SK-N-SH (cell line): ENCODE data around the gene PSTPIP1. TPM values are rescaled to one million over a fixed set of nuclear protein-coding genes. Genes with fewer than 3 reads are reported as not detected.

Experiments
- CTCF ChIA-PET: fragments of 300-600, 350-600 bp; formaldehyde crosslinking; extraction: SDS; loops from one replicate; lab custom pipeline; 2021; lab: Yijun Ruan, JAX
- POLR2A ChIA-PET: fragments of 350-600 bp; sonication (Branson Sonifier 250); formaldehyde crosslinking; extraction: SDS; loops from one replicate; lab custom pipeline; 2020; ENCODE audit warnings: antibody characterized with exemption, inconsistent platforms; lab: Yijun Ruan, JAX
- DNase-seq: peaks from one replicate; pipeline ENCODE4 v3.0.0; 2012
- H2AFZ ChIP-seq: fragments of 200-600 bp; sonication (generic); 2 replicates; pipeline ENCODE4 v1.8.1; 2016; ENCODE audit warnings: antibody characterized with exemption, mild to moderate bottlenecking, low read depth
- H3F3A ChIP-seq: fragments of 200-600 bp; sonication (generic); replicated peaks from 2 replicates; pipeline ENCODE3; 2016; ENCODE audit warnings: antibody characterized with exemption, mild to moderate bottlenecking; ENCODE audit not compliant: insufficient read depth
- H3K27ac ChIP-seq, 2 experiments: fragments of 200-500 bp in 1 of 2; fragments of 200-600 bp in 1 of 2; sonication (Bioruptor generic) in 1 of 2; sonication (generic), shearing (Covaris generic) in 1 of 2; 2 replicates each; pipeline versions ENCODE4 v1.5.1 to v1.6.1; 2014 to 2016; ENCODE audit warnings: low read depth in 2 of 2, inconsistent platforms in 1 of 2, low read length in 1 of 2, mild to moderate bottlenecking in 1 of 2, mixed read lengths in 1 of 2
- H3K27me3 ChIP-seq: fragments of 200-600 bp; sonication (generic), shearing (Covaris generic); 2 replicates; pipeline ENCODE4 v1.6.1; 2016; ENCODE audit warnings: mixed run types; ENCODE audit not compliant: insufficient read depth
- H3K36me3 ChIP-seq, 2 experiments: fragments of 200-500 bp in 1 of 2; fragments of 200-600 bp in 1 of 2; sonication (Bioruptor generic) in 1 of 2; sonication (generic) in 1 of 2; replicated peaks in 1 of 2; 2 replicates each; pipeline versions ENCODE3 to v1.5.1; 2014 to 2016; ENCODE audit warnings: low read length in 1 of 2, mild to moderate bottlenecking in 1 of 2; ENCODE audit not compliant: insufficient read depth in 2 of 2, control insufficient read depth in 1 of 2
- H3K4me1 ChIP-seq, 2 experiments: fragments of 200-500 bp in 1 of 2; fragments of 200-600 bp in 1 of 2; sonication (Bioruptor generic) in 1 of 2; sonication (generic), shearing (Covaris generic) in 1 of 2; 2 replicates each; pipeline versions ENCODE4 v1.5.1 to v1.6.1; 2014 to 2016; ENCODE audit warnings: low read depth in 1 of 2, low read length in 1 of 2, mixed run types in 1 of 2; ENCODE audit not compliant: insufficient read depth in 2 of 2, control insufficient read depth in 1 of 2
- H3K4me2 ChIP-seq: fragments of 200-600 bp; sonication (generic), shearing (Covaris generic); 2 replicates; pipeline ENCODE4 v1.6.1; 2017; ENCODE audit warnings: mixed run types
- H3K4me3 ChIP-seq, 2 experiments: fragments of 200-500 bp in 1 of 2; fragments of 200-600 bp in 1 of 2; sonication (Bioruptor generic) in 1 of 2; sonication (generic), shearing (Covaris generic) in 1 of 2; 2 replicates each; pipeline versions ENCODE4 v1.5.1 to v1.8.1; 2014 to 2016; ENCODE audit warnings: low read depth in 2 of 2, inconsistent platforms in 1 of 2, low read length in 1 of 2, mild to moderate bottlenecking in 1 of 2, mixed read lengths in 1 of 2, moderate library complexity in 1 of 2
- H3K79me2 ChIP-seq: fragments of 200-600 bp; sonication (generic); 2 replicates; pipeline ENCODE4 v1.8.1; 2017; ENCODE audit warnings: mild to moderate bottlenecking; ENCODE audit not compliant: insufficient read depth
- H3K9ac ChIP-seq: fragments of 200-600 bp; sonication (generic); 2 replicates; pipeline ENCODE4 v1.6.1; 2017; ENCODE audit warnings: mixed run types
- H3K9me2 ChIP-seq: fragments of 200-600 bp; sonication (generic); 2 replicates; pipeline ENCODE4 v1.6.1; 2017; ENCODE audit warnings: mixed run types
- H3K9me3 ChIP-seq: fragments of 200-600 bp; sonication (generic); 2 replicates; pipeline ENCODE4 v1.6.1; 2017; ENCODE audit warnings: mixed run types, mild to moderate bottlenecking, moderate library complexity
- H4K20me1 ChIP-seq: fragments of 200-600 bp; sonication (generic); 2 replicates; pipeline ENCODE4 v1.6.1; 2017; ENCODE audit warnings: mild to moderate bottlenecking, mixed run types; ENCODE audit not compliant: insufficient read depth
- CHD2 ChIP-seq: fragments of 150-350 bp; IDR thresholded peaks from 2 replicates; pipeline ENCODE4 v1.6.1; 2018; ENCODE audit warnings: low read length; ENCODE audit not compliant: partially characterized antibody
- ELF1 ChIP-seq: IDR thresholded peaks from 2 replicates; pipeline ENCODE4 v1.4.0; 2012
- FOSL2 ChIP-seq: IDR thresholded peaks from 2 replicates; pipeline ENCODE4 v1.4.0; 2012; ENCODE audit warnings: low read depth, mild to moderate bottlenecking, moderate library complexity, borderline replicate concordance
- FOXJ3 ChIP-seq: sonication (generic); formaldehyde crosslinking; IDR thresholded peaks from 2 replicates; pipeline ENCODE4 v1.5.1; 2020; ENCODE audit warnings: mild to moderate bottlenecking, missing genetic modification reagents
- FOXM1 ChIP-seq: IDR thresholded peaks from 2 replicates; pipeline ENCODE4 v1.4.0; 2012; ENCODE audit warnings: low read depth, mild to moderate bottlenecking
- GABPA ChIP-seq: IDR thresholded peaks from 2 replicates; pipeline ENCODE4 v1.4.0; 2012; ENCODE audit warnings: low read depth, mild to moderate bottlenecking
- JUND ChIP-seq: IDR thresholded peaks from 2 replicates; pipeline ENCODE4 v1.4.0; 2012
- MEF2A ChIP-seq: IDR thresholded peaks from 2 replicates; pipeline ENCODE4 v1.4.0; 2012; ENCODE audit warnings: low read depth, borderline replicate concordance
- MXI1 ChIP-seq: IDR thresholded peaks from 2 replicates; pipeline ENCODE4 v1.6.1; 2012; ENCODE audit warnings: mild to moderate bottlenecking, low read depth, low read length, improper control_type of control experiment
- NFIC ChIP-seq: IDR thresholded peaks from 2 replicates; pipeline ENCODE4 v1.4.0; 2012; ENCODE audit warnings: borderline replicate concordance
- POLR2AphosphoS5 ChIP-seq: IDR thresholded peaks from 2 replicates; pipeline ENCODE4 v1.6.1; 2012; ENCODE audit warnings: low read depth, low read length
- RAD21 ChIP-seq: IDR thresholded peaks from 2 replicates; pipeline ENCODE4 v1.6.1; 2012; ENCODE audit warnings: mild to moderate bottlenecking, low read length
- RCOR1 ChIP-seq: fragments of 150-350 bp; IDR thresholded peaks from 2 replicates; pipeline ENCODE4 v1.6.1; 2017; ENCODE audit warnings: antibody characterized with exemption, low read length
- RXRA ChIP-seq: IDR thresholded peaks from 2 replicates; pipeline ENCODE4 v1.4.0; 2012; ENCODE audit warnings: low read depth, mild to moderate bottlenecking, borderline replicate concordance
- SIN3A ChIP-seq: IDR thresholded peaks from 2 replicates; pipeline ENCODE4 v1.6.1; 2012; ENCODE audit warnings: low read depth, mild to moderate bottlenecking, low read length, moderate library complexity, borderline replicate concordance
- SMC3 ChIP-seq: IDR thresholded peaks from 2 replicates; pipeline ENCODE4 v1.6.1; 2012; ENCODE audit warnings: low read depth, low read length, improper control_type of control experiment
- TEAD4 ChIP-seq: IDR thresholded peaks from 2 replicates; pipeline ENCODE4 v1.4.0; 2012; ENCODE audit warnings: mild to moderate bottlenecking, borderline replicate concordance; ENCODE audit not compliant: insufficient read depth
- ZBTB33 ChIP-seq: IDR thresholded peaks from 2 replicates; pipeline ENCODE4 v1.4.0; 2012; ENCODE audit warnings: low read depth, borderline replicate concordance
- WGBS: methylation state at CpG from one replicate; pipeline ENCODE4 v1.1.6; 2017; ENCODE audit warnings: low lambda C conversion rate; 5-methylcytosine and 5-hydroxymethylcytosine counted together
- polyA plus RNA-seq, 3 experiments: library from polyadenylated mRNA; depleted of rRNA; stranded (reverse); fragments of >200 nt; gene quantifications; 2 replicates each; pipeline ENCODE4 v1.2.3, GENCODE V29; 2012
- TF ChIP-seq, protein P1 (sequence below): fragments of 200-600 bp; sonication (generic); IDR thresholded peaks from 2 replicates; pipeline ENCODE4 v1.6.1; 2017; ENCODE audit warnings: antibody characterized with exemption, mild to moderate bottlenecking, moderate library complexity

Gene PSTPIP1
- polyA plus RNA-seq, 1 of the 3 experiments (the other 2 are of a cell fraction), result 0.69 TPM

DNA sequence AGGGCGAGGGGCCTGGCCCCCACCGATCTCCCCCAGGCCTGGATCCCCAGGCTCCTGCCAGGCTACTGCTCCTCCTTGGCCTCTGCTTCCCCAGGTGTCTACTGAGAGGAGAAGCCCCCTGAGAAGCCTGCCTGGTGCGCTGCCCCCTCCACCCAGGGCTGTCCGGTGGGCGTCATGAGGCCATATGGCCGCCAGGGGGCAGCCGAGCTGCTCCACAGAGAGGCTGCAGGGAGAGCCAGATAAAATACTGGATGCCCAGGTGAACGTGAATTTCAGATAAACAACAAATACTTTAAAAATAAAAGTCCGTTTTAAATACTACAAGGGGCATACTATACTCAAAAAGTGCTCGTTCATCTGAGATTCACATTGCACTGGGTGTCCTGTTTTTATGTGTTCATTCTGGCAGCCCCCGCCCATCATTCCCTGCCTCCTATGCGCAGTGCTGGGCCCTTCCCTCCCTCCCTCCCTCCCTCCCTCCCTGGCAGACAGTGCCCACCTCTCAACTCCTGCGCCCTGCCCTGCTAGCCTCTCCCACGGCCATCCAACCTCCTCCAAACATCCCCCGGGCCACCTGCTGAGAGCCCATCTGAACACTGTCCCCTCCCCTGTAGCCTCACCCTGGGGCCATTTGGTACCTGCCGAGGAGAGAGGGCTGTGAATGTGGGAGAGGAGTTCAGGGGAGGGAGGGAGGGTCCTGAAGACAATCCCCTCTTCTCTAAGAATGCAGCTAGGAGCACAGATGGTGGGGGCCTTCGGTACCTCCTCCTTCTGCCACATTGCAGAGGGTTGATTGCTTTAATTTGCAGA lies 29.6 kb downstream of the PSTPIP1 start:
- Histone ChIP-seq H4K20me1 (no peaks in the 10 kb centered on the region), H3K4me2 (no peak overlapping the region), H2AFZ (no peak overlapping the region), H3K9me3 (no peaks in the 10 kb centered on the region), H3K27ac (no peak overlapping the region), H3K27me3 (no peaks in the 10 kb centered on the region), H3K36me3 (no peaks in the 10 kb centered on the region), H3K9ac (no peak overlapping the region), H3K9me2 (no peaks in the 10 kb centered on the region), H3K79me2 (no peaks in the 10 kb centered on the region), H3K4me3 (no peak overlapping the region; a peak in 1 of 4 replicates), H3K4me1 (peaks cover 0 to 10% of the 10 kb centered on the region in 2 experiments; a peak in 3 of 4 replicates), H3F3A (no peaks in the 10 kb centered on the region)
- POLR2A ChIA-PET, result no interaction called here
- 25% methylated on average over 16 of the region's 17 CpGs for WGBS
- CTCF ChIA-PET, result interaction anchor here (0.8 to 4.2 kb wide), 17 partner anchors 8 to 609 kb away, joined by 3 to 46 read pairs (median 5); partner anchors contain the start of genes LINGO1, PSTPIP1 and SCAPER
- peak; percentile 94 for DNase-seq
- TF ChIP-seq GABPA, result no peak
- no peak for TF ChIP-seq FOXM1
- peak; percentile 81 for TF ChIP-seq RAD21
- TF ChIP-seq FOXJ3, result no peak
- TF ChIP-seq SIN3A, result no peak
- TF ChIP-seq, protein P1, sequence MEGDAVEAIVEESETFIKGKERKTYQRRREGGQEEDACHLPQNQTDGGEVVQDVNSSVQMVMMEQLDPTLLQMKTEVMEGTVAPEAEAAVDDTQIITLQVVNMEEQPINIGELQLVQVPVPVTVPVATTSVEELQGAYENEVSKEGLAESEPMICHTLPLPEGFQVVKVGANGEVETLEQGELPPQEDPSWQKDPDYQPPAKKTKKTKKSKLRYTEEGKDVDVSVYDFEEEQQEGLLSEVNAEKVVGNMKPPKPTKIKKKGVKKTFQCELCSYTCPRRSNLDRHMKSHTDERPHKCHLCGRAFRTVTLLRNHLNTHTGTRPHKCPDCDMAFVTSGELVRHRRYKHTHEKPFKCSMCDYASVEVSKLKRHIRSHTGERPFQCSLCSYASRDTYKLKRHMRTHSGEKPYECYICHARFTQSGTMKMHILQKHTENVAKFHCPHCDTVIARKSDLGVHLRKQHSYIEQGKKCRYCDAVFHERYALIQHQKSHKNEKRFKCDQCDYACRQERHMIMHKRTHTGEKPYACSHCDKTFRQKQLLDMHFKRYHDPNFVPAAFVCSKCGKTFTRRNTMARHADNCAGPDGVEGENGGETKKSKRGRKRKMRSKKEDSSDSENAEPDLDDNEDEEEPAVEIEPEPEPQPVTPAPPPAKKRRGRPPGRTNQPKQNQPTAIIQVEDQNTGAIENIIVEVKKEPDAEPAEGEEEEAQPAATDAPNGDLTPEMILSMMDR, result peak; percentile 94
- peak; percentile 65 for TF ChIP-seq SMC3
- no peak for TF ChIP-seq MXI1
- TF ChIP-seq RCOR1, result no peak
- no peak for TF ChIP-seq POLR2AphosphoS5
- TF ChIP-seq CHD2, result no peak
- TF ChIP-seq MEF2A, result no peak
- TF ChIP-seq NFIC, result no peak

DNA sequence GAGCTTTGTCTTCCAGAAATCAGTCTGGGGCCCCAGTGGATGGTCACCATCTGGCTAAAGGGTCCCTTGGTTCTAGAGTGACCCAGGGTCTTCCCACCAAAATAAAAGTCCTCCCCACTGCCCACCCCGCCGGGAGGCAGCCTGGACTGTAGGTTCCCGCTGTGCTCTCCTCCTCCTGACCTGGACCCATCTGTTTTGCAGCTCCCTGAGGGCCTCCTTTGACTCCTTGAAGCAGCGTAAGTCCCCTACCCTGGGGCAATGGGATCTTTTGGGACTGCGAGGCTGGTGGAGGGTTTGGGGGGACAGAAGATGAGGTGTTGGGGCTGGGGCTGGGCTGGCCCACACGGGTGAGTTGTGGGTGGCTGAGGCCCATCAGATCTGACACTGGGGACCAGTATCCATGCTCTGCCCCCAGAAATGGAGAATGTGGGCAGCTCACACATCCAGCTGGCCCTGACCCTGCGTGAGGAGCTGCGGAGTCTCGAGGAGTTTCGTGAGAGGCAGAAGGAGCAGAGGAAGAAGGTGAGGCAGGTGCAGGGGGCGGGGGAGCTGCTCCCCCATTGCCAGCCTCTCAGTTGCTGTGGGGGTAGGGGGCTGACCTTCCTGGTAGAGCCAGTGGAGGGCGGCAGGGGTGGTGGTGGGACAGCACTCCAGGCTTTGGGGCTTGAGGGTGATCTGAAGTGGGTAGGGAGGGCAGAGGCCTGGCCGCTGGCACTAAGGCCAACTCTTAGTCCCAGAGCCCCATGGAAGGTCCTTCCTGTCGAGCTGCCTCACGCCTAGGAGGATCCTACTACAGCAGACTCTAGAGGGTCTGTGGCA lies 30.4 kb downstream of the PSTPIP1 start:
- no peaks in the 10 kb centered on the region for H3K36me3 ChIP-seq
- no peaks in the 10 kb centered on the region for H3K9me2 ChIP-seq
- H3K4me2 ChIP-seq, result no peak overlapping the region
- H3K4me1 ChIP-seq, result peaks cover 0 to 10% of the 10 kb centered on the region in 2 experiments; a peak in 3 of 4 replicates
- no peak overlapping the region for H3K27ac ChIP-seq
- no peaks in the 10 kb centered on the region for H3F3A ChIP-seq
- H3K27me3 ChIP-seq, result no peaks in the 10 kb centered on the region
- POLR2A ChIA-PET, result no interaction called here
- peak; percentile 26 for DNase-seq
- no peak overlapping the region for H3K4me3 ChIP-seq
- no peaks in the 10 kb centered on the region for H4K20me1 ChIP-seq
- 80% methylated on average over 11 of the region's 15 CpGs for WGBS
- H3K9me3 ChIP-seq, result no peaks in the 10 kb centered on the region
- CTCF ChIA-PET, result interaction anchor here (0.8 to 4.2 kb wide), 9 partner anchors 9 to 518 kb away, joined by 3 to 46 read pairs (median 5); partner anchors contain the start of gene PSTPIP1
- no peak overlapping the region for H2AFZ ChIP-seq
- H3K79me2 ChIP-seq, result no peaks in the 10 kb centered on the region
- no peak overlapping the region for H3K9ac ChIP-seq
- TF ChIP-seq FOSL2, result no peak
- TF ChIP-seq, protein P1, result no peak
- TF ChIP-seq TEAD4, result no peak
- no peak for TF ChIP-seq FOXJ3
- TF ChIP-seq MEF2A, result no peak
- TF ChIP-seq ZBTB33, result no peak
- TF ChIP-seq ELF1, result no peak
- TF ChIP-seq MXI1, result no peak
- no peak for TF ChIP-seq JUND
- TF ChIP-seq RXRA, result no peak
- no peak for TF ChIP-seq FOXM1
- no peak for TF ChIP-seq SIN3A
- TF ChIP-seq CHD2, result no peak
